ENCODE data around the gene MX2.

The MX2 gene

GRCh38 chr21:41428311-41428710 is 66.5 kb downstream of the MX2 start:
- Histone ChIP-seq H3K27me3 (ENCODE audit: insufficient read depth, poor library complexity, severe bottlenecking) (no peaks in the 10 kb centered on the region), H3K9me3 (ENCODE audit: severe bottlenecking) (no peaks in the 10 kb centered on the region), H3K36me3 (ENCODE audit: low read depth) (no peaks in the 10 kb centered on the region; the same call in 1 of the 2 replicates), H3K4me1 (ENCODE audit: insufficient read depth, poor library complexity, severe bottlenecking) (no peaks in the 10 kb centered on the region), H3K4me3 (ENCODE audit: severe bottlenecking) (no peak overlapping the region), H3K27ac (ENCODE audit: poor library complexity, severe bottlenecking) (no peak overlapping the region)
- DNase-seq (ENCODE audit: low spot score) (no peak), ATAC-seq (ENCODE audit: low read depth) (no peak)
- no peak for TF ChIP-seq CTCF (IDR thresholded peaks at IDR 0.05; ENCODE audit: poor library complexity, severe bottlenecking)

- H3K4me3 ChIP-seq (ENCODE audit: severe bottlenecking), result no peak overlapping the region
- no peak for TF ChIP-seq CTCF (IDR thresholded peaks at IDR 0.05; ENCODE audit: poor library complexity, severe bottlenecking)
- no peak overlapping the region for H3K27ac ChIP-seq (ENCODE audit: poor library complexity, severe bottlenecking)
- no peaks in the 10 kb centered on the region for H3K9me3 ChIP-seq (ENCODE audit: severe bottlenecking)
- DNase-seq (ENCODE audit: low spot score), result no peak
- H3K36me3 ChIP-seq (ENCODE audit: low read depth), result no peaks in the 10 kb centered on the region; the same call in 1 of the 2 replicates
- no peaks in the 10 kb centered on the region for H3K4me1 ChIP-seq (ENCODE audit: insufficient read depth, poor library complexity, severe bottlenecking)
- no peaks in the 10 kb centered on the region for H3K27me3 ChIP-seq (ENCODE audit: insufficient read depth, poor library complexity, severe bottlenecking)
- ATAC-seq (ENCODE audit: low read depth), result no peak
These were observed 67.0 kb downstream of the MX2 start for GRCh38 chr21:41428847-41429246.

DNA sequence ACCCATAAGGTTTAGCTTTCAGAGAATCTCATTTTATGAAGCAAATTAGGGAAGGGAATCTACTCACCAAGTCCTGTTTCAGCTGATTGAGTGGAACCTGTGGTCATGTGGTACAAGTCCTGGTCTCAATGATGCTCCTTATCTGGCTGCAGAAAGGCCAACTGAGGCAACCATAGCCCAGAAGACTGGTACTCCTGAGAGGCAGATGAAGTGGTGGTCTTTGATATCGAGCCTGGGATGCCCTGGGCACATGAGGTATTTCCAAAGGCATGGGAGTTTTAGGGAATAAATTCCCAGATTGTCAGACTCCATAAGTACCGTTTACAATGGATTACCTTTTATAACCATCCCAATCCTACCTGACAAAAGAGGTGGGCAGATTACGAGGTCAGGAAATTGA is 67.5 kb downstream of the MX2 start:
- Histone ChIP-seq H3K27me3 (ENCODE audit: insufficient read depth, poor library complexity, severe bottlenecking) (no peaks in the 10 kb centered on the region), H3K27ac (ENCODE audit: poor library complexity, severe bottlenecking) (no peak overlapping the region), H3K4me3 (ENCODE audit: severe bottlenecking) (no peak overlapping the region), H3K4me1 (ENCODE audit: insufficient read depth, poor library complexity, severe bottlenecking) (no peaks in the 10 kb centered on the region), H3K9me3 (ENCODE audit: severe bottlenecking) (peaks cover under 1% of the 10 kb centered on the region), H3K36me3 (ENCODE audit: low read depth) (peaks cover 1% of the 10 kb centered on the region; the same call in 1 of the 2 replicates)
- DNase-seq (ENCODE audit: low spot score) (no peak), ATAC-seq (ENCODE audit: low read depth) (no peak)
- no peak for TF ChIP-seq CTCF (IDR thresholded peaks at IDR 0.05; ENCODE audit: poor library complexity, severe bottlenecking)

DNA sequence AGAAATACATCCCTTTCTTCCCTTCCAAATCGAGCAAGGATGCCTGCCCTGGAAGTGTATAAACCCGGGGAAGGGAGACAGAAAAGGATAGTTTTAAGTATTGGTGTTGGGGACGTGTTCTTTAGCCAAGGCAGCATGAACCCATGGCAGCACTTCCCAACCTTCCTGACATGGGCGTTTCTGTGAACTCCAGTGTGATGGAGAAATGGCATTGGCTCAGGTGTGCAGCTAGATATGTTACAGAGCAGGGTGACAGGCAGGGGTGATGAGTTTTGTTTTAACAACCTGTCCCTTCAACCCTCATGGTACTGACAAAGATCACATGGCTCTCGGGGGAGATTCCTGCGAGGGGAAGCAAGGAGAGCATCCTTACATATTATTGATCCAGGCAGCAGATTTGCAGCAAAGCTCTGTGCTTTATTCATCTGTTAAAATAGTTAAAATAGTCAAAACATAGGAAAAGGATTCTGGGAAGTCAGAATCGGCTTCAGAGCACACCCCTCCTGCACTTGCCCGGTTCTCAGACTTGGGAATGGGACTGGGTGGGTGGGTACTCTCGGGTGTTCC is 68.2 kb downstream of the MX2 start:
- no peak overlapping the region for H3K27ac ChIP-seq (ENCODE audit: poor library complexity, severe bottlenecking)
- H3K9me3 ChIP-seq (ENCODE audit: severe bottlenecking), result peaks cover 7% of the 10 kb centered on the region
- H3K4me3 ChIP-seq (ENCODE audit: severe bottlenecking), result no peak overlapping the region
- DNase-seq (ENCODE audit: low spot score), result no peak
- no peaks in the 10 kb centered on the region for H3K4me1 ChIP-seq (ENCODE audit: insufficient read depth, poor library complexity, severe bottlenecking)
- no peaks in the 10 kb centered on the region for H3K27me3 ChIP-seq (ENCODE audit: insufficient read depth, poor library complexity, severe bottlenecking)
- peaks cover 7% of the 10 kb centered on the region; the same call in 1 of the 2 replicates for H3K36me3 ChIP-seq (ENCODE audit: low read depth)
- ATAC-seq (ENCODE audit: low read depth), result no peak
- TF ChIP-seq CTCF (IDR thresholded peaks at IDR 0.05; ENCODE audit: poor library complexity, severe bottlenecking), result no peak

GRCh38 chr21:41431788-41432548 is 70.1 kb downstream of the MX2 start:
- no peak for DNase-seq (ENCODE audit: low spot score)
- Histone ChIP-seq H3K4me3 (ENCODE audit: severe bottlenecking) (no peak overlapping the region), H3K4me1 (ENCODE audit: insufficient read depth, poor library complexity, severe bottlenecking) (no peaks in the 10 kb centered on the region), H3K36me3 (ENCODE audit: low read depth) (peaks cover 21% of the 10 kb centered on the region), H3K27ac (ENCODE audit: poor library complexity, severe bottlenecking) (no peak overlapping the region), H3K9me3 (ENCODE audit: severe bottlenecking) (peaks cover 7% of the 10 kb centered on the region), H3K27me3 (ENCODE audit: insufficient read depth, poor library complexity, severe bottlenecking) (no peaks in the 10 kb centered on the region)
- TF ChIP-seq CTCF (IDR thresholded peaks at IDR 0.05; ENCODE audit: poor library complexity, severe bottlenecking), result no peak
- ATAC-seq (ENCODE audit: low read depth), result no peak
